C1 segment of cervical spinal cord (tissue), 14 donors: ENCODE results near the gene CA4.
"Not testable (repeated sequence)": the region's sequence is repeated elsewhere in the genome, so short reads cannot be mapped to it uniquely, and the experiment has no call there.

Experiments used
- DNase-seq, 14 donors: peaks; one replicate each; lab custom pipeline; 2025; lab: John Stamatoyannopoulos, UW

CA4 gene

GRCh38 chr17:60171753-60172079, 21.9 kb downstream of the CA4 start:
- no peak for DNase-seq

- no peak for DNase-seq
These were observed 23.6 kb downstream of the CA4 start for GRCh38 chr17:60173304-60173819.

GRCh38 chr17:60174035-60174434, 24.3 kb downstream of the CA4 start:
- no peak for DNase-seq

- DNase-seq: not testable (repeated sequence)
These were observed 25.0 kb downstream of the CA4 start for GRCh38 chr17:60174767-60175166.

GRCh38 chr17:60176763-60177162, 27.0 kb downstream of the CA4 start:
- DNase-seq: not testable (repeated sequence)

- DNase-seq: not testable (repeated sequence)
These were observed 28.4 kb downstream of the CA4 start for GRCh38 chr17:60178180-60178579.

GRCh38 chr17:60180380-60180779, 30.6 kb downstream of the CA4 start:
- not testable (repeated sequence) for DNase-seq

- not testable (repeated sequence) for DNase-seq
These were observed 36.6 kb downstream of the CA4 start for GRCh38 chr17:60186372-60186771.

- DNase-seq: not testable (repeated sequence)
These were observed 37.3 kb downstream of the CA4 start for GRCh38 chr17:60186846-60187745.

- no peak for DNase-seq
These were observed 39.0 kb downstream of the CA4 start for GRCh38 chr17:60188759-60189158.

- DNase-seq: not testable (repeated sequence)
These were observed 40.3 kb downstream of the CA4 start for GRCh38 chr17:60190032-60190431.

- DNase-seq: not testable (repeated sequence)
These were observed 43.3 kb downstream of the CA4 start for GRCh38 chr17:60193032-60193431.

GRCh38 chr17:60193482-60193881, 43.7 kb downstream of the CA4 start:
- DNase-seq: no peak

- not testable (repeated sequence) for DNase-seq
These were observed 44.4 kb downstream of the CA4 start for GRCh38 chr17:60194141-60194540.

GRCh38 chr17:60198630-60199029, 48.9 kb downstream of the CA4 start:
- not testable (repeated sequence) for DNase-seq

- not testable (repeated sequence) for DNase-seq
These were observed 56.0 kb downstream of the CA4 start for GRCh38 chr17:60205782-60206181.

- not testable (repeated sequence) for DNase-seq
These were observed 58.5 kb downstream of the CA4 start for GRCh38 chr17:60208302-60208701.
